Mesodermal cell (in vitro differentiated cells): ENCODE data around the gene PPFIA1.
"Not testable (repeated sequence)": the region's sequence is repeated elsewhere in the genome, so short reads cannot be mapped to it uniquely, and the experiment has no call there.

ENCODE experiments used
- H3K27ac ChIP-seq: 2 replicates; pipeline ENCODE4 v1.7.0; 2013; ENCODE audit warnings: mild to moderate bottlenecking, low read depth, low read length, moderate library complexity; ENCODE audit not compliant: severe bottlenecking
- H3K36me3 ChIP-seq: 2 replicates; pipeline ENCODE4 v1.7.1; 2013; ENCODE audit warnings: mild to moderate bottlenecking, low read length, moderate library complexity; ENCODE audit not compliant: control insufficient read depth, insufficient read depth
- H3K4me1 ChIP-seq: one replicate; pipeline ENCODE4 v1.7.1; 2013; ENCODE audit warnings: mild to moderate bottlenecking, low read length; ENCODE audit not compliant: insufficient read depth, control insufficient read depth, poor library complexity, severe bottlenecking
- H3K4me3 ChIP-seq: 2 replicates; pipeline ENCODE4 v1.7.0; 2013; ENCODE audit warnings: low read length, control low read depth, mild to moderate bottlenecking; ENCODE audit not compliant: insufficient read depth, poor library complexity, severe bottlenecking; ENCODE audit errors: extremely low read depth
- H3K9me3 ChIP-seq: 2 replicates; pipeline ENCODE4 v1.7.1; 2013; ENCODE audit warnings: mild to moderate bottlenecking, low read length, moderate library complexity; ENCODE audit not compliant: control insufficient read depth
- WGBS, 2 experiments: methylation state at CpG; one replicate each; pipeline ENCODE4 v1.1.5; 2013; ENCODE audit warnings: missing lambda C conversion rate in 2 of 2; ENCODE audit not compliant: insufficient coverage in 2 of 2; 5-methylcytosine and 5-hydroxymethylcytosine counted together

PPFIA1 gene

DNA sequence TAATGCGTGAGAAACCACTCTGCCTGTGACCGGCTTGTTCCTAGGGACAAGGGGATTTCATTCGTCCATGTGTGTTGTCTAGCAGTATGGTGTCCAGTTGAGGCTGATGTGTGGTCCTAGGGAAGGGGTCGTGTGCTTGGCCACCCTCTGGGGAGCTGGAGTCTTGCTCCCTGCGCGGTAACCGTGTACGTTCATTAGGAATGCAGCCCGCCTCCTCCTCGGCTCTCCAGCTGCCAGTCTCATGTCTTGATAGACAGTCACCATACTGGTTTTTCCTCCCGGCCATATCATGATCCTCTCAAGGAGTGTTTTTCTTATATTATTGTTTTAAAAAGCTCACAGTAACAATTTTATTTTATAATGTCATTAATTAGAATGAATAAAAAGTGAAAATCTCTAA is 133.8 kb downstream of the PPFIA1 start:
- WGBS, 2 experiments, result 91 to 100% methylated on average over 6 to 9 of the region's 11 CpGs
- Histone ChIP-seq H3K4me1 (peaks cover 30% of the 10 kb centered on the region), H3K9me3 (no peaks in the 10 kb centered on the region), H3K27ac (peak overlapping the region; percentile 36), H3K36me3 (peaks cover 84% of the 10 kb centered on the region), H3K4me3 (no peak overlapping the region)

- WGBS, 2 experiments, result 95 to 96% methylated on average over 15 to 20 of the region's 20 CpGs
- H3K27ac ChIP-seq, result no peak overlapping the region
Measured at GRCh38 chr11:70405679-70406395, 135.3 kb downstream of the PPFIA1 start.

DNA sequence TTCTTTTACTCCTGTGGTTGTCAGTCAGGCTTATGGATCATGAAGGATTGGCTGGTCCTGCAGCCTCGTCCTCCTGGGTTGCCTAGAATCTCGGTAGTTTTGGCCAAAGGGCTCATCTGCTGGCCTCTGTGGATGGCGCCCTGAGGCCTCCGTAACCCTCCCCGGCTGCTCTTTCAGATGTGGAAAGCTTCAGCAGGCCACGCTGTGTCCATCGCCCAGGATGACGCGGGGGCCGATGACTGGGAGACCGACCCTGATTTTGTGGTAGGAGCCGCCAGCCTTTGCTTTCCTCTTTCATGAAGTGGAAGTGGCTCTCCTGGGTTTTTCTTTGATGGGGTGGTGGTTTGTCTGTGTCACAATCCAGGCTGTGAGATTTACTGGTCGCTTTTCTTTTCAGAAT is 136.6 kb downstream of the PPFIA1 start:
- Histone ChIP-seq H3K9me3 (no peaks in the 10 kb centered on the region), H3K4me3 (no peak overlapping the region), H3K27ac (no peak overlapping the region), H3K36me3 (peaks cover 93% of the 10 kb centered on the region), H3K4me1 (peaks cover 16% of the 10 kb centered on the region)
- WGBS, 2 experiments, result 86 to 87% methylated on average over 13 of the region's 13 CpGs

More at GRCh38 chr11:70405679-70406395, 135.3 kb downstream of the PPFIA1 start:
- H3K36me3 ChIP-seq, result peaks cover 90% of the 10 kb centered on the region
- no peaks in the 10 kb centered on the region for H3K9me3 ChIP-seq
- no peak overlapping the region for H3K4me3 ChIP-seq
- H3K4me1 ChIP-seq, result peaks cover 19% of the 10 kb centered on the region

DNA sequence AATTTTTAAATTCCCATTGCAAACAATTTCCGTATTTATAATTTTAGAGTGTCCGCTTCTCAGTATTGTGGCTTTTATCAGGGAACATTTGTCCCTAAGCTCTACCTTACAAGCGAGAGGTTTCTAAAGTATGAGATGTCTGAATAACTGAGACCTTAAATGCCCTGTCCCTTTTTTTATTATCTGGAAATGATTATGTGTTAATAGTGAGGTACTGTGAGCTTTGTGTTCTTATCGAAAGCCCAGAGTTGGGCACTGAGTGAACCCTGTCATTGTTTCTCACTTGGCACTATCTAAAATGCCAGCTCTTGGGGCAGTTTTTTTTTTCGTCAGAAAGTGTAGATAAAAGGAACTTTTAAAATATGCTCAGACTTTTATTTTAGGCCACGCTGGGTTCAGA is 137.3 kb downstream of the PPFIA1 start:
- no peak overlapping the region for H3K4me3 ChIP-seq
- H3K27ac ChIP-seq, result no peak overlapping the region
- no peaks in the 10 kb centered on the region for H3K9me3 ChIP-seq
- 83 to 100% methylated on average over 1 to 3 of the region's 6 CpGs for WGBS, 2 experiments
- H3K4me1 ChIP-seq, result peaks cover 16% of the 10 kb centered on the region
- peaks cover 93% of the 10 kb centered on the region for H3K36me3 ChIP-seq

GRCh38 chr11:70408326-70408725 is 137.8 kb downstream of the PPFIA1 start:
- H3K36me3 ChIP-seq, result peaks cover 97% of the 10 kb centered on the region
- H3K27ac ChIP-seq, H3K9me3 ChIP-seq, H3K4me3 ChIP-seq: not testable (repeated sequence)
- WGBS, 2 experiments, result 83 to 100% methylated on average over 3 of the region's 4 CpGs
- peaks cover 16% of the 10 kb centered on the region for H3K4me1 ChIP-seq

GRCh38 chr11:70409437-70409836 is 138.9 kb downstream of the PPFIA1 start:
- no peaks in the 10 kb centered on the region for H3K9me3 ChIP-seq
- peaks cover 8% of the 10 kb centered on the region for H3K4me1 ChIP-seq
- peaks cover 95% of the 10 kb centered on the region for H3K36me3 ChIP-seq
- H3K27ac ChIP-seq, result no peak overlapping the region
- WGBS, 2 experiments, result 96 to 99% methylated on average over 9 to 10 of the region's 10 CpGs
- no peak overlapping the region for H3K4me3 ChIP-seq

DNA sequence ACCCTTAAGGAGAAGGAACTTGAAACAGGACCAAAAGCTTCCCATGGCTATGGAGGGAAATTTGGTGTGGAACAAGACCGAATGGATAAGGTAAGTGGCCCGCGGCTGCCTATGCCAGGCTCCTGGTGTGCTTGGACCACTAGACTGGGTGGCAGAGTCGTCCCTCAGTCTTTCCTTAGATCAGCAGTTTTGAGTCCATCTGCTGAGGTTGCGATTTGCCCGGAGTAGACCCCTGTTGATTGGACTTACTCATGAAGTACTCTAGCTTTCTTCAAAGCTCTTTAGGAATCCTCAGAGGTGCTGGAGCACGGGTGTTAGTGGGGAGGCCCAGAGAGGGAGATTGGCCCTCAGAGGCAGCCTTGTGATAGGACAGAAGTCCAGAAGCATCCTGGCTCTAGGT is 139.4 kb downstream of the PPFIA1 start:
- Histone ChIP-seq H3K27ac (no peak overlapping the region), H3K4me1 (peaks cover 7% of the 10 kb centered on the region), H3K4me3 (no peak overlapping the region), H3K36me3 (peaks cover 96% of the 10 kb centered on the region), H3K9me3 (no peaks in the 10 kb centered on the region)
- 94 to 96% methylated on average over 7 of the region's 7 CpGs for WGBS, 2 experiments

DNA sequence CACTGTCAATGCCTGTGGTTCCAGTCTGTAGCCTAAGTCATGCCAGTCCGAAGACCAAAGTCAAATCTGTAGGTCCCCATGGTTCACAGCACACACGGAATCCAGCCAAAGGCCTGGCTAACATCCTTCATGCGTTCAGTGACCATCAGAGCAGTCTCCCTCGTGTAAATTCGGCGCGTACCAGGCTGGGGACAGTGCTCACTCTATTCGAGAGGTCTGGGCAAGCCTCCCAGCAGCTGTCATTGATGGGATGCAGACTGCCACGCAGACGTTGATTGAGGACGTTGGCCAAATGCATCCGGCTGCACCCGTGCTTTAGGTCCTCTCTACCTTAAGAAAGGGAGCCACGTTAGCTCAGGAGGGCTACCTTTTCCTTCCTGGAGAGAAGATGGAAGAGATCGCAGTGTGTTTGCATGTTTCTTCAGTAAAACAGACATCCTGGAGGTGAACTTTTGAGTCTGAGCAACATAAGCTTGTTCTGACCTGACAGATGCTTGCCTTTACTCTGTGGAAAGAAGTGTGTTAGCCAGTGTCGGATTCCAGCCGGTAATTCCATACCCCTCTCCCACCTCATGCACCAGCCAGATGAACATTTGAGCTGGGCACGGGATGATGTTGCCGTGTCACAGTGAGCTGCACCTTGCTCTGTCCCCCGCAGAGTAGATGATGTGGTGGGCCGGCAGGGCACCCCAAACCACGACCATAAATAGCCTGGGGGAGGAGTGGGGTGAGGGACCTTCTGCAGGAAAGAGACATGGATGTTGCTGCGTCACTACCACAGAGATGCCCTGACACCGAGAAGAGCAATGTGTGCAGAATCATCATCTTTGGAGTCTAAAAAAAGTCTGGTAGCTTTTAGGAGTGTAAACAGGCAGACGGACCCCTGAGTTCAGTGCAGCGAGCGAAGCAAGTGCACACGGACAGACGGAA is 140.1 kb downstream of the PPFIA1 start:
- WGBS, 2 experiments, result 95 to 97% methylated on average over 24 to 27 of the region's 29 CpGs
- no peak overlapping the region for H3K27ac ChIP-seq
- no peak overlapping the region for H3K4me3 ChIP-seq
- peaks cover 4% of the 10 kb centered on the region for H3K4me1 ChIP-seq
- H3K9me3 ChIP-seq, result no peaks in the 10 kb centered on the region
- peaks cover 97% of the 10 kb centered on the region for H3K36me3 ChIP-seq

DNA sequence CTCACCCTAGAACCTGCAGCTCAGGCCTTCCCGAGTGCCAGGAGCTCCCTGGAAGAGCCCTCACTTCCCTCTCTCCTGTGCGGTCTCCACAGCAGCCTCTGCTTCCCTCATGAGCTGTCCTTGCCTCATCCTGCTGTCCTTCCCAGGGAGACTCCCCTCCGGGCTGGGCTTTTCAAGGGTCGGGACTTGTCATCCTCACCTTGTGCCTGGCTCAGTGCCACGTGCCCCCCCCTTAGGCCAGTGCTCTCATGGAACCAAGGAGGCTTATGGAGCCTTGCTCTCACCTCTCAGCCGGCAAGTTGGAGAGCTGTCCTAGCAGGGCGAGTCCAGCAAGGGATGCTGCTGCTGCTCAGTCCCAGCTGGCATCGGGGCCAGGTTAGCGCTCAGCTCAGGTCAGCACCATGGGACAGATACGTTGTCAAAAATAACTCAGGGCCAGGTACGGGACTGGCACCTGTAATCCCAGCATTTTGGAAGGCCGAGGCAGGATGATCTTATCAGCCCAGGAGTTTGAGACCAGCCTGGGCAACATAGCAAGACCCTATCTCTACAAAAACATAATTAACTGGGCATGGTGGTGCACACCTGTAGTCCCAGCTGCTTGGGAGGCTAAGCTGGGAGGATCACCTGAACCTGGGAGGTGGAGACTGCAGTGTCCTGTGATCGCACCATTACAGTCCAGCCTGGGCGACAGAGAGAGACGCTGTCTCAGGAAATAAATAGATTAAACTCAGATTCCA is 141.4 kb downstream of the PPFIA1 start:
- no peaks in the 10 kb centered on the region for H3K9me3 ChIP-seq
- no peak overlapping the region for H3K27ac ChIP-seq
- H3K36me3 ChIP-seq, result peaks cover 97% of the 10 kb centered on the region
- H3K4me3 ChIP-seq, result no peak overlapping the region
- H3K4me1 ChIP-seq, result peaks cover 3% of the 10 kb centered on the region
- 94% methylated on average over 13 to 15 of the region's 15 CpGs for WGBS, 2 experiments

DNA sequence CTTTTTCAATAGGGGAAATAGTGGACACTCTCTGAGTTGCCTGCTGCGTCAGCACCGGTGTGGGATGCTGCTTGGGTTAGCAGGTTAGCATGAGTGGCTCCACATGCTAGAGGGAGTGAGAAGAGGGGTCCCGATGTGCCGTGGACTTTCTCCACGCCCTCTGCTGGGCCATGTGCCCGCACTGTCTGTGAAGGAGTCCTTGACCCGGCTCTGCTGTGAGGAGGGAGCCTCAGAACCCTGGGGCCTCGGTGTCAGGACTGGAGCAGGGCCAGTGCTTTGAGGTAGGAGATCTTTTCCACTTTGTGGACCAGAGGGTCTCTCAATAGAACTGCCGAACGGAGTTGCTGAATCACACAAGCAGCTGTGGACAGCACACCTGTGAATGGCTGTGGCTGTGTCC is 142.7 kb downstream of the PPFIA1 start:
- no peaks in the 10 kb centered on the region for H3K9me3 ChIP-seq
- H3K27ac ChIP-seq, result no peak overlapping the region
- WGBS, 2 experiments, result 94 to 96% methylated on average over 10 of the region's 10 CpGs
- no peak overlapping the region for H3K4me3 ChIP-seq
- H3K36me3 ChIP-seq, result peaks cover 97% of the 10 kb centered on the region
- peaks cover 3% of the 10 kb centered on the region for H3K4me1 ChIP-seq
